ENCODE results near the gene SH3RF3.

The SH3RF3 gene

DNA sequence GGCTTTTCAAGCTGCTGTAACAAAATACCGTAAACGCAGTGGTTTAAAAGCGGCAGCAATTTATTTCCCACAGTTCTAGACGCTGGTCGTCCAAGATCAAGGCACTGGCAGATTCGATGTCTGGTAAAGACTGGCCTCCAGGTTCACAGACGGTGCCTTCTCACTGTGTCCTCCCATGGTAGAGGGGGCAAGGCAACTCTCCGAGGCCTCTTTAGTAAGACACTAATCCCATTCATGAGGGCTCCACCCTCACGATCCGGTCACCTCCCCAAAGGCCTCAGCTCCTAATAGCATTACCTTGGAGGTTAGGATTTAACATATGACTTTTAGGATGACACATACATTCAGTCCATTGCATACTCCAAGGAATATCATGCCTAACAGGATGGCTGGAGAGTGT, 117.2 kb downstream of the SH3RF3 start:
- DNase-seq: no peak

DNA sequence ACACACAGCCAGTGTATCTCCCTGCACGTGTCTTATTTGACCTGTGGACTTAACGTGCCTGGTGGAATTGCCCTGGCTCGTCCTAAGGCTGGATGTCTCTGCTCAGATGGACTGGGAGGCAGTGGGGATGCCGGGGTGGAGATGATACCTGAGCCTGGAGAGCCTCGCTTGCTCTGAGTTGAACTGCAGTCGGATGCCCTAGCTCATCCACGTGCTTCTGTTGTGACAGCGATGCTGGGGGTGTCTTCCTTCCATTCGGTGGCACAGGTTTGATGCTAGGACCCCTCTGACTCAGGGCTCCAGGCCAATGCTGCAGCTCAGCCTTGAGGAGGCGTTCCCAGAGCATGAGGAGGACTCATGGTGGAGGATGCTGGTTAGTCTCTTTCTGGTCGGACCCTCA, 117.6 kb downstream of the SH3RF3 start:
- DNase-seq: no peak

DNA sequence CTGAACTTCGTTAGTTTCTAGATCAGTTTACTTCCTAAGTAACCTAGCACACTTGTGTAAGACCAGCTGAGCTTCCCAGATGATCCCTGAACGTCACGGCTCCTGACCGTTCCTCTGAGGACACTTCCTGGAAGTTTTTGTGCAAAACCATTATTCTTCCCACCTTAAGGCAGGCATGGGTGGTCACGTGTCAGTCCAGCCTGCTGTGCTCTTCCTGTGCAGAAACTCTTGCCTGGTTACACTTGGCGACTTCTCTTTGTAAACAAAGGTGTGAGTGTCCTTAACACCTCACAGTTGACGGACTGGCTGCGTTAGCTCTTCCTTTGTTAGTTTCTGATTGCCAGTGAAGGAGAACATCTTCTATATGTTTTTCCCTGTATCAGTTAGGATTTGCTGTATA, 118.3 kb downstream of the SH3RF3 start:
- no peak for DNase-seq

DNA sequence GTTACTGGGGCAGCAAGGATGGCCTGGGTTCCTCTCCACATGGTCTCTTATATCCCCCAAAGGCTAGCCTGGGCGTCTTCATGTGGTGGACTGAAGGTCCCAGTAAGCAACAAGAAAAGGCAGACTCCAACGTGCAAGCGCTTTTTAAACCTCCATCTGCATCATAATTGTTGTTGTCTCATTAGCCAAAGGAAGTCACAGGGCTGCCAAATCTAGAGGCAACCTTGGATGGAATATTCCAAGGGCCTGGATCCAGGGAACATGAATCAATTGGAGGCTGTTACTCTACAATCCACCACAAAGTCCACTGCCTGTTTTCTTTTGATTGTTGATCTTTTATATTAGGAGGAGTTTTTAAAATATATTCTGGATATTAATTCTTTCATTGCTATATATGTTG, 118.8 kb downstream of the SH3RF3 start:
- DNase-seq: no peak

DNA sequence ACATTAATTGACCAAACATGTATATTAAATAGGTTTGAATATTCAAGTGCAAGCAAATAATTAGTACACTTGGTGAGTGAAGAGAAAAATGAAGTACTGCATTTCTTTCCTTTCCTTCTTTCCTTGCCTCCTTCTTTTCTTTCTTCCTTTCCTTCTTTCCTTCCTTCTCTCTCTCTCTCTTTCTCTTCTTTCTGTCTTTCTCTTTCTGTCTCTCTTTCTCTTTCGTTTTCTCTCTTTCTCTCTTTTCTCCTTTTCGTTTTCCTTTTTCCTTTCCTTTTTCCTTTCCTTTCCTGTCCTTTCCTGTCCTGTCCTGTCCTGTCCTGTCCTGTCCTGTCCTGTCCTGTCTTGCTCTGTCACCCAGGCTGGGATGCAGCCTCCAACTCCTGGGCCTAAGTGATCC, 119.6 kb downstream of the SH3RF3 start:
- DNase-seq: no peak

DNA sequence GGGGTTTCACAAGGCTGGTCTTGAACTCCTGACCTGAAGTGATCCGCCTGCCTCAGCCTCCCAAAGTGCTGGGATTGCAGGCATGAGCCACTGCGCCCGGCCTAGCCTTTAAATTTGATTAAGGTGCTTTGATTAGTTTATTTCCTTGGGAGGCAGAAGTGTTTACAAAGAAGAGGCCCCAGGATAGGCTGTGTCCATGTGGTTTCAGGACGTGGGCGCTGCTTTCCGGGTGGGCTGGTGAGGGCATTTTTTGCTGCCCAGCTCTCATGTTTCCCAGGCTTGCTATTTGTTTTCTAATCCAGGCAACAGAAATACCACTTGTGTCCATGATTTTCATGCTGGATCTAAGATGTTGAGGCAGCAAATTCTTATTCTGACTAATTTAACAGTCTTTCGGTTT, 124.2 kb downstream of the SH3RF3 start:
- DNase-seq: no peak

DNA sequence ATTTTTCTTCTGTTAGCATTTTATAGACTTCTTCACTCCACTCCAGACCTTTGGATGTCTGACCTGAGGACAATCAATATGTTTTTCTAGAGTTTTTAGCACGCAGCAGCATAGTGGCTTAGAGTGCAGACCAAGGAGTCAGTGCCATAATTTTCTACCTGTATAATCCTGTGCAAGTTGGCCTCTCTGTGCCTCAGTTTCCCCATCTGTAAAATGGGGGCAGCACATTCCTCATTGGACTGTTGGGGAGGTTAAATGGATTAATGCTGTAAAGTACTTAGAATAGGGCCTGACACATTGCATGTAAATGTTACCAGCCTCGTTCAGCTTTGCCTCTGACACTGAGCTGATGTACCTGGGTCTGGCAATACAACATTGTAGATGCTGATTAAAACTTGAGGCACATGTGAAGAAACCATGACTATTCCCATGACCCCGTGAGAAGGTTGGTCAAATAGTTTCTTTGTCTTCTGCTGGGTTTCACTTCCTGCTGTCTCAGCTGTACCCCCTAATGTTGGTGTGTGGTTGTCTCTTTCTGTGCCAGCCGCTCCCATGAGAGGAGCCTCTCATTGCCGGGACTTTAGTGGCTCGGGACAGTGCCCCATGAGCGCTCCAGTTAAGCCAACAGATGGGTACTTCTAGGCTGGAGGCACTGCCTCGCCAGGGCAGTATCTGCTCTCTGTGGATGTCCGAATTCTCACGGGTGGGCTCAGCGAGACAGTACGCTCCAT, 125.3 kb downstream of the SH3RF3 start:
- DNase-seq: no peak

DNA sequence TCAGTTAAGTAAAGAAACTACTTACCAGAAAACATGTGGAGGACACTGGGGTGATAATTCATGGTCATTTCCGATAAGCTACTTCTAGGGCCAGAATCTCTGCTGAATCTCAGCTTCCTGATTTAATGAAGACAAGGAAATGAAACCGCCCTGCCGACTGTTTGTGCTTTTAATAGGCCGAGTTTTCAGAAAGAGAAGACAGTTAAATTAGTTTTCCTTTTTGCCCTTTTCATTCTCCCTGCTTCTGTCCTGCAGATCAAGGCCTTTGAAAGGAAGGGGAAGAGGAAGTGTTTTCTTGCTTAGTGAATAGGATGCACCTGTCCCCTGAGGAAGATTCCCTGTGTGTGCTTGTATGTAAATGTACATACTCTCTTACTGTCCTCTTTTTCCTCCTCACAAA, 126.6 kb downstream of the SH3RF3 start:
- DNase-seq: no peak

DNA sequence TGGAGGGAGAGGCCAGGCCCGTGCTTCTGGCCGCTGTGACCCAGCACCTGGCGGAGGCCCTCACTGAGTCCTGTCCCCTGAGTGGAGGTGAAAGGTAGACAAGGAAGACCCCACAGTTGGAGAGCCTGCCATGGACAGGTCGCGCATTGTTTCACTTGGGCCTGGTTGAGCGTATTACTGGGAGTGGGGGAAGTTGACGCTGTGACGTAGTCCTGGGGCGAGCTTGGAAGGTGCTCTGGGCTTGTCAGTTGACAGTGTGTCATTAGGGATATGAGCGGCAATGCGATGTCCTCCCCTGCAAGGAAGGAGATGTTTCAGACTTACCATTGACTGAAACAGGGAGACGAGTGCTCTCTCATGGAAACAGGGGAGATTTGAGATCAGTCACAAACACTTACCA, 127.1 kb downstream of the SH3RF3 start:
- DNase-seq: no peak

DNA sequence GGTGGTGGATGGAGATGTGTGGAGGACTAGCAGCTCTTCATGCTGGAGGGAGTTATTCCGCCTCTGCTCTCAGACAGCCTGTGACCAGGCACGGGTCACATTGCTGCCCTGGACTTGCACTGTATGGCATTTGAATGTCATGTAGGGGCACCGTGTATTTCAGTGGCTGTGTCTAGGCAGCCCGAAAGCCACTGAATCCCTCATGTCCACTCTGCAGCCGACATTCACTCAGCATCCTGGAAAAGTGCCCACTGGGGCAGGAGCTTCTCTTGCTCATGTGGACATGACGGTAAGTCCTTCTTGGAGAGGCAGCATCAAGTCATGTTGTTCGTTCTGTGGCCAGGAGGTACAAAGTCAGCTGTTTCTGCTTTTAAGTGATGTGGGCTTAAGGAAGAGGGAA, 127.9 kb downstream of the SH3RF3 start:
- no peak for DNase-seq

DNA sequence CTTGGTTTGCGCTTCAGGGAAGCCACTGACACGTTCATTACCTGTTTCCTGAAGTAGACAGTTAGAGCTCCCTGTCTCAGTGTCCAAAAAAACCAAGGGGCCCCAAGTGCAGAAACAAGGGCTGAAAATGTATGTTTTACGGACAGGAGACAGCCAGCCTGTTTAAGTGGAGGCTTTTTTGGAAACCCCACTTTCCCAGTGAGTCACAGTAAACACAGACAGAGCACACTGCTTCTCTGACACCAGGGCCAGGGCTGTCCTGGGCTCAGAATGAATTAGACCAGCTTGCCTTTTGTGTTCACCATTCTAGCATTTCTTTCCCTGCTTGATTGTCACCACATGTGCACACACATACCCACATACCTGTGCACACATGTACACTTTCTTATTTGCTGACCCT, 128.6 kb downstream of the SH3RF3 start:
- no peak for DNase-seq

DNA sequence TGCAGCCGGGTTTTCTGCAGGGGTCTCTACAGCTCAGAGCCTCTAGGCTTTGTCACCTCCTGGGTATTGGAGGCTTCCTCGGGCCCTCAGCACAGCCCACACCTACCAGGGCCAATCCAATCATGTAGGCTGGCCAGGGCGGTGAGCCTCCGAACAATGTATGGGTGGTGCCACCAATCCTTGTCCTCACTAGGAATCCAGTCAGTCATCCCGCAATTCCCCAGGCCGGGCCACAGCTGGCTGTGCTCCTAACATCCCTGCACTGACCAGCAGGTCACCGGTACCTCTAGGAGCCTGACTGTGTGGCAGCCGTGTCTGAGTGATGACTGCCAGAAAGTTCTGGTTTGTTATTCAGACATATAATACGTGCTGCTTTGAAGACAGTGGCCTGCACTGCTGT, 129.4 kb downstream of the SH3RF3 start:
- no peak for DNase-seq

DNA sequence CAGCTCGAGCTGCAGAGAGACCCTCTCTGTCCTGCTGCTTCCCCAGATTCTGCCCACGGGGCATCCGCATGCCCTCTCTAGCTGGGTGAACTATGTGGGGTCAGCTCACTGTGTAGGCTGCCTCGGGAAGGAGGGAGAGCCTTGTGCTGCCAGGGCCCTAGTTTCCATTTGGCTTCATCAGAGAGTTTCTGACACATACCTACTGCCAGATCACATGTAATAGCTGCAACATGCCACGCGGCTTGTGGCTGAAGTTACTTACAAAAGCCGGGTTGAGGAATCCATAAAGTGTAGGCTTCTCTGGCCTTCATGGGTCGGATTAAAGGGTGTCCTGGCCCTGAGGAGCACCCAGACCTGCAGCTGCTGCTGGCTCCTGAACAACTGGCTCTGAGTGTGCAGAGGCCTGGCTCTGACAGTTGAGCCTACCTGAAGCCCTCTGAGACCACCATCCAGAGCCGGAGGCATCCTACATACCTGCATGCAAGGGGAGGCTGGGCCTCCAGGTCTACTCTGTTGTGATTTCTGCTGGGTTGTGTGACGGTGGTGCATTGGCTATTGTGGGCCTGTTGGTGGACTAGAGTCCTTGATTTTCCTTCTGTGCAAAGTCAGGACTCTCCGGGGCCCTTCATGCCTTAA, 130.0 kb downstream of the SH3RF3 start:
- DNase-seq: no peak

DNA sequence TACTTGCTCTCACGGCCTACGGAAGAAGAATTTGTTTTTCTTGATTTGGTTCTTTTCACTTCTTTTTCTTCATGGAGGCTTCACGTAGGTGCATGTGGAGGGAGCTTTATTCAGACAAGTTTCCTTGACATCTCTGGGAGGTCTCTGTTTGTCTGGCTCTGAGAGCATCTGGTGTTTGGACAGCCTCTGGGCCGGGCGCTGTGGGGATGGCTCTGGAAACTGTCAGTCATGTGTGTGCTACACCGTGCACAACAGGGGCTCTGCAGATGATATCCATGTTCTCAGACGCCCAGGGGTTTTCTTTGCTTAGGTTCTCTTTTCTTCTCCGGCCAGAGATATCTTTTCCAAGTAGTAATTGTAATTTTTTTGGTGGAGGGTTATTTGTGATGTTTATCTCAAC, 130.7 kb downstream of the SH3RF3 start:
- no peak for DNase-seq

DNA sequence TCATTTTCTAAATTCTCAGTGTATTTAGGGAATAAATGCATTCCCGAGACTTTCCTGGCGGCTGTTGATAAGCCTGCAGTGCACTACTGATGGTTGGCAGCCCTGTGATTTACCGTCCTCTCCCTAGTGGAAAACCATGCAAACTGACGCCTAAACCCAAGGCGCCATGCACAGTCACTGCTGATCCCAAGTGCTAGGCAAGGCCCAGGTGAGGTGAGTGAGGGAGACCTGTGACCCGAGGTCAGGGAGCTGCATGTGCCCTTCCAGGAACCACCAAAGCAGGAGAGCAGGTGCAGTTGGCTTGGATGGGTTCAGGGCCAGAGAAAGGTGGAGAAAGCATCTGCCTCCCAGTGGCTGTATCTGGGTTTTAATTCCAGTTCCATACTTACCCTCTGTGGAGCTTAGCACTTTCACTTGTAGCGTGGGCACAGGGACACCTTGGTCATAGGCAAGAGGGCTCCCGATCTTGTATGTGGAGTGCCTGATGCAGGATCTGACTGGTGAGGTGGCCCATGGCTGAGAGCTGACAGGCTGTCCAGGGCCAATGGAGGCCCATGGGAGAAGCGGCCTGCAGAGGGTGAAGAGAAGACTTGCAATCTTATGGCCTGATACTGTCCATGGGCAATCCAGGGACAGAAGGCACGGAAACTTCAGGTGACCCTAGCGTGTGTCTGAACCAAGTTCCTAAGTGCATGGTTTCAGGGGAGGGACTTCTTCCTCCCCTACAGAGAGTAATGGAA, 131.3 kb downstream of the SH3RF3 start:
- DNase-seq: no peak

DNA sequence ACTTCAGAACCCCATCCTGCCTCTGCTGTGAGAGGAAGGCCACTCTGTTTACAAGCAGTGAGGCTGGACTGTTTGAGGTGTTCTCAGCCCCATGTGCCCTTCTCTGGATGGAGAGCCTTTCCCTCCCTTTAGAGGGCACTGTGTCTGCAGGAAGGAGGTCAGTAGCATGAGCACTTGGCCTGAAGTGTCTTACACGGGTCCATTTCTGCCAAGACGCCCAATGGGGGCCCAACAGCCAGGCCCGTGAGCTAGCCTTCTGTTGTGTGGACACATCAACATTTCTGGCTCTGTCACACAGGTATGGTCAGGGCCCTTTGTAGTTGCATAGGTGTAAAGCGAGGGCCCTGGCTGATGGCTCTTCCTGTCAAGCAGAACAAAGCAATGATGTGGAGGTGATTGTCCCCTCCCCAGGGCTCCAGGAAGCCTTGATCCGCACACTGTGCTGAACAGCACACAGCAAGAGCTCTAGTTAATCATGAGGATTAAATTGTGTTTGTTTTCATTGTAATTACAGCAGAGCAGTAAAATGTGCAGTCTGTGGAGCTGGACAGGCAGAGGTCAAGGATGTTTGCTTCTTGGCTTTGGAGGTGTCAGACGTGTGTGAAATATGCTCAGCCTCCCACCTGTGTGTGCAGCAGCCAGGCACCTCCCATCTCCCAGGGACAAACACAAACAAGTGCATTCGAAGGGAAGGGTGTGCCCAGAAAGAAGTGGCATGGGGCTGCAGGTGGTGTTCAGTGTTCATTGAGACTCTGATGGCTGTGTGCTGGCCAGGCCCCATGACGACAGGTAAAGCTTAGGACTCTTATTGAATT, 132.1 kb downstream of the SH3RF3 start:
- DNase-seq: no peak

DNA sequence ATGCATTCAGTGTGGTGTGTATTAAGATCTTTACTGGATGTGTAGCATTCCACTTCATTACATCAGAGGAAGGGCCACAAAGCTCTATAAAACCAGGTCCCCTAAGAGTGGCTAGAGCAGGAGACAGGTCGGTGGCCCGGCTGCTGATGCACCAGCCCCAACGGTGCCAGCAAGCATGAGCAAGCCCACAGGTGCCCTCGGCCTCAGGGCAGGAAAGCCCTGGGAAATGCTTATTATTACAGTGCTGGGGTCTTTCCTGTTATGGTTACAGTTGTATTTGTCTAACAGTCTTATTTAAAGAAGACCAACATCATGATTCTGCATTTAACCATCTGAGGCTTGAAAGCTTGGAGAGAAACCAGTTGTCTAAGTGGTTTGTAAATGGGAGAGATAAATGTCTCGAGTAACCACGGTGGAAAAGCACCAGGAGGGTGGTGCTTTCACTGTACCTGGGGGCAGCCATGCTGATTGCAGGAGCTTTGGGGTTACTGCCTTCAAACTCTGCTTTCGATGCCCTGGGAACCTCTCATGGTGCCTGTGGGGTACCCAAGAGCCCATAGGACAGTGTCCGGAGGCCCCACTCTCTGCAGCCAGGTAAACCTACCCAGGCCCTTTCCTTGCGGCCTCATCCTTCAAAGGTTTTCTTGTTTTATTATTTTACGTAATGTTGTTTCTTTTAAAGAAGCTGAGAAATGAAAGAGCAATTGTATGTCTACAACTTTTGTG, 133.1 kb downstream of the SH3RF3 start:
- no peak for DNase-seq

DNA sequence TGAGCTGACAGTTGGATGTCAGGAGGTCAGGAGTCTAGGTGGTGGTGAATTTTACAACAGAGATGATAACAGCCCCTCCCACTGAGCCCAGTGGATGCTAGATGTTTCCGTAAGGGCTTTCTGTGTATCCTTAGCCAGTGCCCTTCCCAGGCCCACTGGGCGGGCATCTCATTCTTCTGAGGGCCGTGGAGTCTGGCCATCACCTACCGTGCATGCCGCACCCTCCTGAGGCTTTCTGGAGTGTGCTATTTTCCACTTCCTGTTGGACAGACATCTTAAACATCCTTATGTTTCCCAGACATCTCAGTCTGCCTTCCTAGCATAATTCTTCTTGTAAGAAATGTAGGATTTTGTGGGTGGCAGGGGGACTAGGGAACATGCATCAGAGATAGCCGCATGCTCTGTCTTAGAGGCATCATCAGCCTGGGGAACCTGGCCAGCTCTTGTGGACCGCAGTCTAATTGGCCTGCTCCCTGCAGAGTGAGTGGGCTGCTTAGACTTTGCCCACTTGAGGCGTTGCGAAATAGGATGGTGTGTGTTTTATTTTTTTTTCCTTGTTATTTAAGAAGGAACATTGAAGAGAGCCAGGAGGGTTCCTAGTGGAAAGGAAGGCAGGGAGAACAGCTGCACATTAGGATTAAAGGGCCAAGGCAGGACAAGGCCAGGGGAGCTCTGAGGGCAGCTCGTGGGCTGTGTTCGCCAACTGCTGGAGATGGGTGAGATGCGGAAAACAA, 135.8 kb downstream of the SH3RF3 start:
- no peak for DNase-seq

DNA sequence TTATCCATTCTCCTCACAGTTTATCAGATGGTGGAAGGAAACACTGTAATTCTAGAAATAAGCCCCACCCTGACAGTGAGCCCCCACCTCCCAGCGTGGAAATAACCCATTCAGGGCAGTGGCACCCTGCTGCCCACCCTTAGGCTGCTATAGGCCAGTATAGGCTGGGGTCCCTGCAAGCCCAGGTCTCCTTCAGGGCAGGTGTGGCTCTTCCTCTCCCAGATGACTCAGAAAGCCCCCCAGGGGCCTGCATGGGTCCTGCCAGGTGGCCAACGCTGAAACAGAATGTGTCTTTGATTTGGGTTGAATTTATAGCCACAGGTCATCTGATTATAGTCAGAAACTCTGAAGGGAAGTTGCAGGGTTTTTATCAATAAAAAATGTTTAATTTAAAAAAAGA, 136.4 kb downstream of the SH3RF3 start:
- no peak for DNase-seq

DNA sequence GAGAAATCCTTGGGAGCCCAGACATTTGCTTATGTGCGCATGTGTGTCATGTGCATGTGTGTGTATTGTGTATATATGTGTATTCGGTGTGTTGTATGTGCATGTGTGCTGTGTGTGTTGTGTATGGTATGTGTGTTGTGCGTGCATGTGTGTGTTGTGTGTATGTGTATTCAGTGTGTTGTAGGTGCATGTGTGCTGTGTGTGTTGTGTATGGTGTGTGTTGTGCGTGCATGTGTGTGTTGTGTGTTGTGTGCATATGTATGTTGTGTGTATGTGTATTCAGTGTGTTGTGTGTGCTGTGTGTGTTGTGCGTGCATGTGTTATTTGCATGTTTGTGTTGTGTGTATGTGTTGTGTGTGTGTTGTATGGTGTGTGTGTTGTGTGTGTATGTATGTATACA, 136.9 kb downstream of the SH3RF3 start:
- DNase-seq: no peak

DNA sequence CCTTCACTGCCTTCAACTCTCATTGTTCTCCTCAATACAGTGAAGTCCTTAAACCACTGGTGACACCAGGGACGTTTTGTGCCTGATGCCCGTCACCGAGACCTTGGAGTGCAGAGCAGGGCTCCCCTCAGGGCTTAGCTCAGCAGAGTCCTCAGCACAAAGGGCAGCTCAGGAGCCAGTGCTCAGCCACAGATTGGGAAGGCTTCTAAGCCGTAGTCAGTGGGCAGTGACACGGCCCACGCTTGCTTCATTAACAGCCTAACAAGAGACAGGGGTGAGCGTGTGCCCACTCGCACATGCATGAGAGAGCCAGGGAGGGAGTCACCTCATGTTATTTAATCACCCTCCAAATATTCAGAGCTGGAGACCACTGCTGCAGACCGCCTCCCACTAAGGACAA, 137.5 kb downstream of the SH3RF3 start:
- DNase-seq: no peak

Data from activated CD4-positive, alpha-beta T cell treated with anti-CD3 and anti-CD28 coated beads, Interleukin-2, amount 50 U/mL, for 48 hours (primary cell).